Epidermal melanocyte (primary cell): ENCODE measurements around the gene TNFSF11.

Source experiments
- DNase-seq: peaks from one replicate; pipeline ENCODE4 v3.0.0; 2011; ENCODE audit warnings: low spot score; ENCODE audit not compliant: insufficient read length

The TNFSF11 gene

GRCh38 chr13:42607546-42607945, 33.6 kb downstream of the TNFSF11 start:
- no peak for DNase-seq

- no peak for DNase-seq
Observed at GRCh38 chr13:42610649-42611048, 36.7 kb downstream of the TNFSF11 start.

GRCh38 chr13:42611086-42611779, 37.3 kb downstream of the TNFSF11 start:
- no peak for DNase-seq

GRCh38 chr13:42612021-42612765, 38.2 kb downstream of the TNFSF11 start:
- DNase-seq, result no peak

GRCh38 chr13:42614436-42615035, 40.6 kb downstream of the TNFSF11 start:
- DNase-seq, result no peak

- no peak for DNase-seq
Observed at GRCh38 chr13:42615691-42616090, 41.7 kb downstream of the TNFSF11 start.

GRCh38 chr13:42617221-42617620, 43.3 kb downstream of the TNFSF11 start:
- DNase-seq, result no peak

GRCh38 chr13:42623916-42624315, 50.0 kb downstream of the TNFSF11 start:
- DNase-seq, result no peak

- DNase-seq, result no peak
Observed at GRCh38 chr13:42625611-42626010, 51.7 kb downstream of the TNFSF11 start.

- no peak for DNase-seq
Observed at GRCh38 chr13:42626176-42626860, 52.4 kb downstream of the TNFSF11 start.

GRCh38 chr13:42628666-42629065, 54.7 kb downstream of the TNFSF11 start:
- no peak for DNase-seq

GRCh38 chr13:42631181-42631580, 57.2 kb downstream of the TNFSF11 start:
- DNase-seq, result no peak

GRCh38 chr13:42633495-42633894, 59.5 kb downstream of the TNFSF11 start:
- DNase-seq, result no peak

- no peak for DNase-seq
Observed at GRCh38 chr13:42638101-42638500, 64.1 kb downstream of the TNFSF11 start.

GRCh38 chr13:42638886-42639285, 64.9 kb downstream of the TNFSF11 start:
- DNase-seq, result no peak

- DNase-seq, result no peak
Observed at GRCh38 chr13:42643076-42643475, 69.1 kb downstream of the TNFSF11 start.

GRCh38 chr13:42644841-42645240, 70.9 kb downstream of the TNFSF11 start:
- no peak for DNase-seq

GRCh38 chr13:42645717-42646116, 71.8 kb downstream of the TNFSF11 start:
- no peak for DNase-seq

GRCh38 chr13:42649141-42649540, 75.2 kb downstream of the TNFSF11 start:
- DNase-seq, result no peak

- no peak for DNase-seq
Observed at GRCh38 chr13:42649831-42650230, 75.9 kb downstream of the TNFSF11 start.

- DNase-seq, result no peak
Observed at GRCh38 chr13:42650506-42650905, 76.6 kb downstream of the TNFSF11 start.
